Right ventricle myocardium superior (tissue), 1 donor: ENCODE results near the gene CRTAC1. TPM values are rescaled to one million over a fixed set of nuclear protein-coding genes. Genes with fewer than 3 reads are reported as not detected.

ENCODE experiments used
- ATAC-seq: fragments of 200-7000 bp; cut with Tn5 transposase; one replicate; pipeline ENCODE4 v1.9.1; 2020; ENCODE audit warnings: mild to moderate bottlenecking; ENCODE audit not compliant: poor library complexity
- DNase-seq: peaks from one replicate; pipeline ENCODE4 v3.0.0-alpha.2; 2020
- intact Hi-C: fragments of 100-400 bp; cut with DNase I; formaldehyde crosslinking; loops from one replicate; pipeline ENCODE4 v1.11.2; 2022
- total RNA-seq: library from RNA; stranded (reverse); fragmentation: NEBNext Ultra II Directional; extraction: Animal tissue kit (Norgen Biotek cat#: 25700); gene quantifications from one replicate; pipeline ENCODE4 v1.2.1, GENCODE V29; 2021
- donor health status: DM: no; HTN: yes; CAD: no; lungs with severe emphysema.

CRTAC1 gene
- total RNA-seq, 1 donor from 2014 or later = 1.0 TPM

- intact Hi-C loops = no loop called here
- ATAC-seq (no peak), DNase-seq (no peak)
Observed at GRCh38 chr10:97891497-97892167, 138.8 kb downstream of the CRTAC1 start.

DNA sequence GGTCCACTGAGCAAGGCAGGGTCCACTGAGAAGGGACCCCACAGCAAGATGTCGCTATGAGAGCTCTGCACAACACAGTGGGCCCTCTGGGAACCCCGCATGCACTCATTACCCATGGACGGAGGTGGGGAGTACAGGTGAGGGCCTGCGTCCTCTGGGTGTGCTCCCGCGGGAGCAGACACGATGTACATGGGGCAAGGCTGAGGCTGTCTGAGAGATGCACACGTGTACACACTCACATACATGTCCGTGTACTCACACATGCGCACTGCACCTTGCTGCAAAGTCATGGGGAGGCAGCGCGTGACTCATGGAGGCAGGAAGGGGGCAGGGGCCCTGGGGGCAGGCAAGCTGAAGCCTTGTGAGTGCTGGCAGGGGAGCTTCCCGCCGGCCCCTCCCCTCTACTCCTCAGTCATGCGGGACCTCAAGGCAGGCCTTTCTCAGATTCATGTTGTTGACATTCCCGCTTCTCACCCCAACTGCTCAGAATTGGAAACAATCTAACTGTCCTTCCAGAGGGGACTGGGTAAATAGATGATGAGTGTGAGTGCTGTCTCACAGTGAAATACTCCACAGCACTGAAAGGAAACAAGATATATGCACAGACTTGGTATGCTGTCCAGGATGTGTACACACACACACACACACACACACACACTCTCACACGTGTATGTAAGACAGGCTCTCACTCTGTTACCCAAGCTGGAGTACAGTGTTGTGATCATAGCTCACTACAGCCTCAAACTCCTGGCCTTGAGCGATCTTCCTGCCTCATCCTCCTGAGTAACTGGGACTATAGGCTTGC lies 140.8 kb downstream of the CRTAC1 start:
- DNase-seq (no peak), ATAC-seq (no peak)
- intact Hi-C loops = no loop called here

GRCh38 chr10:97888641-97889262 lies 141.7 kb downstream of the CRTAC1 start:
- ATAC-seq = no peak
- DNase-seq = no peak
- intact Hi-C loops = no loop called here

DNA sequence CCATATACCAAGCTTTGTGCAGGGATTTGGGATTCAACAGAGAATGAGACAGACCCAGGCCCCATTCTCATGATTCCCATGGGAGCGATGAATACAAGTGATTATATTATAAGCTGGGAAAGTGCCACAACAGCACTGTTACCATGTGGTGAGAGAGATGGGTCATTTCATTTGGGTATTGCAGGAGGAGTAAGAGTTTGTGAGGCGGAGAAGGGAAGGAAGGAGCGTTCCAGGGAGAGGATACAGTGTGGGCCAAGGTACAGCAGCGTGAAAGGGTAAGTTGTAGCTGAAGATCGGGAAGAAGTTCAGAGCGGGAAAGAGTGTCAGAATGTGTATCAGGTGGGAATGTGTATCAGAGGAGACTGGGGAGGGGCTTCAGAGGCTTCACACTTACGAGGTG lies 142.3 kb downstream of the CRTAC1 start:
- intact Hi-C loops = no loop called here
- DNase-seq (no peak), ATAC-seq (no peak)

- ATAC-seq = no peak
- peak; percentile 15 for DNase-seq
- intact Hi-C loops = no loop called here
Observed at GRCh38 chr10:97887399-97887798, 143.0 kb downstream of the CRTAC1 start.

- ATAC-seq (no peak), DNase-seq (peak; percentile 26)
- intact Hi-C loops = no loop called here
Observed at GRCh38 chr10:97886286-97886685, 144.1 kb downstream of the CRTAC1 start.

- DNase-seq (no peak), ATAC-seq (no peak)
- intact Hi-C loops = no loop called here
Observed at GRCh38 chr10:97883092-97883485, 147.3 kb downstream of the CRTAC1 start.

- intact Hi-C loops = no loop called here
- ATAC-seq (no peak), DNase-seq (no peak)
Observed at GRCh38 chr10:97882142-97883091, 148.0 kb downstream of the CRTAC1 start.

- DNase-seq (no peak), ATAC-seq (no peak)
- intact Hi-C loops = no loop called here
Observed at GRCh38 chr10:97880109-97880508, 150.3 kb downstream of the CRTAC1 start.

GRCh38 chr10:97879241-97879640 lies 151.2 kb downstream of the CRTAC1 start:
- no peak for DNase-seq
- ATAC-seq = no peak
- intact Hi-C loops = no loop called here

DNA sequence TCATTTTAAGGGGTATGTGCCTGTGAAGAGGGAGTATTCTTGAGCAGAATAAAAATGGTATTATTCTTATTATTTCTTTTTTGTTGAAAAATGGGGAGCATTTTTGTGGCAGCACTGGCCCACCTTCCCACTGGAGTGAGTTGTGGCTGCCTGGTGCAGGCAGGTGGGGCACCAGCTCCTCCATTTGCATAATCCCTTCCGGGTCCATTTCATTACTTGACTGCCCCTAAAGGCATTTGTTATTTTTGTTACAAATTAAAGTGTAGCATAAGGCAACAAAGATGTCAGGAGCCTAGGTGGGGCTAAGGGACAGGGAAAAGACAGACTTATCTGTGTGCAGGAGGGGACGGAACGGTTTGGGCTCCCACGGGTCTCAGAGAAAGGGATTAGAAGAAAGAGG lies 154.0 kb downstream of the CRTAC1 start:
- ATAC-seq (no peak), DNase-seq (no peak)
- intact Hi-C loops = no loop called here

- no peak for ATAC-seq
- DNase-seq = no peak
- intact Hi-C loops = no loop called here
Observed at GRCh38 chr10:97875391-97875790, 155.0 kb downstream of the CRTAC1 start.

GRCh38 chr10:97874332-97874731 lies 156.1 kb downstream of the CRTAC1 start:
- DNase-seq = no peak
- no peak for ATAC-seq
- intact Hi-C loops = no loop called here

GRCh38 chr10:97873569-97873968 lies 156.9 kb downstream of the CRTAC1 start:
- DNase-seq (no peak), ATAC-seq (no peak)
- intact Hi-C loops = no loop called here

DNA sequence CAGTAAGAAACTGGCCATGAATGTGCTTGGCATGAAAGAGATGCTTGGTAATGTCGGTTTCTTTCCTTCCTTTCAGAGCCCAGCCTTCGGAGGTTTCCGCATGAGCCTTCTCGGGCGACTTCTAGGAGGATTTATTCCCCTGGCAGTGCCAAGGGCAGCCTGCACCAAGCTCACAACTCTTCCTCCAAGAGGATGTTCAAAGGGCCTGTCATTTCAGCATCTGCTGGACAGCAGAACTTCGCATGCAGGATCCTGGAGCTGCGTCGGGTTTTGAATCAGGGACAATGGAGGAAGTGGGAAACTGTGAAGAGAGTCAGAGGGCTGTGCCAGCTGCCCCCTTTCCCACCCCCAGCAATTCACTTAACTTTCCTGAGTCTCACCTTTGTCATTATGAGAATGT lies 159.4 kb downstream of the CRTAC1 start:
- intact Hi-C loops = no loop called here
- no peak for ATAC-seq
- DNase-seq = no peak

GRCh38 chr10:97869091-97870042 lies 161.1 kb downstream of the CRTAC1 start:
- intact Hi-C loops = loop anchor here (2.0 to 5.0 kb wide), 2 partner anchors 77 to 109 kb away; no protein-coding TSS in a partner anchor
- ATAC-seq (peak; percentile 98), DNase-seq (peak; percentile 85)

GRCh38 chr10:97868134-97868685 lies 162.2 kb downstream of the CRTAC1 start:
- ATAC-seq (no peak), DNase-seq (no peak)
- intact Hi-C loops = loop anchor here (2.0 to 5.0 kb wide), 2 partner anchors 76 to 107 kb away; no protein-coding TSS in a partner anchor
